ENCODE results near the gene TSPAN9. TPM values are rescaled to one million over a fixed set of nuclear protein-coding genes. Genes with fewer than 3 reads are reported as not detected.

TSPAN9 gene
- polyA plus RNA-seq, 2 of the 4 experiments (the other 2 are of a cell fraction): 12.4 to 16.1 TPM

GRCh38 chr12:3280967-3281366 is 203.8 kb downstream of the TSPAN9 start:
- 87% methylated on average over 8 of the region's 14 CpGs for WGBS (ENCODE audit: missing lambda C conversion rate)
- POLR2A ChIA-PET: no interaction called here

GRCh38 chr12:3281588-3282383 is 204.6 kb downstream of the TSPAN9 start:
- TF ChIP-seq HES2 (IDR thresholded peaks at IDR 0.05) (no peak), HOXA7 (CRISPR knock-in tag; IDR thresholded peaks at IDR 0.05) (no peak), ZFP36 (IDR thresholded peaks at IDR 0.05; ENCODE audit: borderline replicate concordance, partially characterized antibody) (no peak), RNF2 (IDR thresholded peaks at IDR 0.05; ENCODE audit: borderline replicate concordance, low read depth) (no peak), HMGXB4 (CRISPR knock-in tag; IDR thresholded peaks at IDR 0.05; ENCODE audit: borderline replicate concordance) (no peak), RFX5 (IDR thresholded peaks at IDR 0.05) (no peak), USF2 (IDR thresholded peaks at IDR 0.05) (no peak), E2F6 (IDR thresholded peaks at IDR 0.05; ENCODE audit: borderline replicate concordance, low read depth) (no peak), FOSL2 (IDR thresholded peaks at IDR 0.05) (no peak), FOSL2 (CRISPR knock-in tag; IDR thresholded peaks at IDR 0.05) (no peak), KDM1A (IDR thresholded peaks at IDR 0.05; ENCODE audit: low read depth) (no peak), BHLHE40 (IDR thresholded peaks at IDR 0.05; ENCODE audit: low read depth, low read length) (no peak), FOXS1 (CRISPR knock-in tag; IDR thresholded peaks at IDR 0.05) (no peak), ZNF302 (CRISPR knock-in tag; IDR thresholded peaks at IDR 0.05) (no peak), ESRRA (IDR thresholded peaks at IDR 0.05; ENCODE audit: borderline replicate concordance, low read length) (no peak)
- ChIA-PET POLR2A (no interaction called here), CTCF (interaction anchor here (0.7 to 11.7 kb wide), 4 partner anchors 18 to 147 kb away, joined by 3 to 353 read pairs (median 13); no protein-coding TSS in a partner anchor)
- DNase-seq (ENCODE audit: low read depth in 1 of 2, low spot score in 1 of 2) (no peak), FAIRE-seq (no peak), ATAC-seq (no peak)
- no peaks in the 10 kb centered on the region for H3K9me3 ChIP-seq
- 80% methylated on average over 23 of the region's 23 CpGs for WGBS (ENCODE audit: missing lambda C conversion rate)
- no peak overlapping the region for H3K4me3 ChIP-seq
- H3K27ac ChIP-seq: no peak overlapping the region
- no peaks in the 10 kb centered on the region for H3K4me1 ChIP-seq
- H3K4me2 ChIP-seq: no peak overlapping the region

More at GRCh38 chr12:3280967-3281366, 203.8 kb downstream of the TSPAN9 start:
- Histone ChIP-seq H3K27ac (no peak overlapping the region), H3K4me2 (no peak overlapping the region), H3K4me3 (no peak overlapping the region), H3K4me1 (no peaks in the 10 kb centered on the region), H3K9me3 (no peaks in the 10 kb centered on the region)
- TF ChIP-seq FOSL2 (IDR thresholded peaks at IDR 0.05): no peak
- TF ChIP-seq FOSL2 (CRISPR knock-in tag; IDR thresholded peaks at IDR 0.05): no peak
- TF ChIP-seq EP300 (IDR thresholded peaks at IDR 0.05): no peak
- no peak for TF ChIP-seq USF2 (IDR thresholded peaks at IDR 0.05)
- TF ChIP-seq CBX2 (IDR thresholded peaks at IDR 0.05; ENCODE audit: borderline replicate concordance, low read depth): no peak
- TF ChIP-seq MAX (IDR thresholded peaks at IDR 0.05): no peak
- TF ChIP-seq TFCP2L1 (CRISPR knock-in tag; IDR thresholded peaks at IDR 0.05): no peak
- TF ChIP-seq EHMT2 (IDR thresholded peaks at IDR 0.05; ENCODE audit: low read depth): no peak
- TF ChIP-seq RARB (CRISPR knock-in tag; IDR thresholded peaks at IDR 0.05): no peak
- no peak for TF ChIP-seq NFE2L2 (conservative IDR thresholded peaks at IDR 0.05; ENCODE audit: low read length)
- TF ChIP-seq KDM5A (IDR thresholded peaks at IDR 0.05): no peak
- TF ChIP-seq PBX3 (IDR thresholded peaks at IDR 0.05): no peak
- TF ChIP-seq FOXS1 (CRISPR knock-in tag; IDR thresholded peaks at IDR 0.05): no peak
- no peak for TF ChIP-seq GATA3 (IDR thresholded peaks at IDR 0.05; ENCODE audit: borderline replicate concordance)
- TF ChIP-seq RCOR1 (IDR thresholded peaks at IDR 0.05; ENCODE audit: low read depth, low read length): no peak
- TF ChIP-seq CEBPB (IDR thresholded peaks at IDR 0.05): no peak
- TF ChIP-seq ZNF302 (CRISPR knock-in tag; IDR thresholded peaks at IDR 0.05): no peak
- FAIRE-seq: no peak
- ATAC-seq: no peak
- CTCF ChIA-PET: interaction anchor here (2.8 to 11.7 kb wide), 3 partner anchors 19 to 207 kb away, joined by 22 to 353 read pairs (median 23); no protein-coding TSS in a partner anchor
- DNase-seq (ENCODE audit: low read depth in 1 of 2, low spot score in 1 of 2): no peak
